HG02642 (cell line): ENCODE data around the gene STUM.

ENCODE experiments used
- ATAC-seq: cut with Tn5 transposase; IDR thresholded peaks from one replicate; pipeline ENCODE4 v1.9.1; 2021; ENCODE audit warnings: mild to moderate bottlenecking; ENCODE audit not compliant: unreplicated experiment, poor library complexity

STUM gene

GRCh38 chr1:226532553-226532952, 16.0 kb upstream of the STUM start:
- ATAC-seq = no peak

- no peak for ATAC-seq
These were observed 15.3 kb upstream of the STUM start for GRCh38 chr1:226533220-226533619.

GRCh38 chr1:226534098-226534497, 14.5 kb upstream of the STUM start:
- ATAC-seq = no peak

- ATAC-seq = no peak
These were observed 13.9 kb upstream of the STUM start for GRCh38 chr1:226534645-226535044.

- no peak for ATAC-seq
These were observed 12.9 kb upstream of the STUM start for GRCh38 chr1:226535666-226536065.

GRCh38 chr1:226541231-226541630, 7.3 kb upstream of the STUM start:
- no peak for ATAC-seq

- no peak for ATAC-seq
These were observed 6.6 kb upstream of the STUM start for GRCh38 chr1:226541631-226542622.

- no peak for ATAC-seq
These were observed 5.9 kb upstream of the STUM start for GRCh38 chr1:226542623-226543103.

- no peak for ATAC-seq
These were observed 2.5 kb upstream of the STUM start for GRCh38 chr1:226545836-226546596.

- ATAC-seq = no peak
These were observed 1.6 kb upstream of the STUM start for GRCh38 chr1:226546926-226547325.

- ATAC-seq = no peak
These were observed 791 bp upstream of the STUM start for GRCh38 chr1:226547754-226548191.

- no peak for ATAC-seq
These were observed 751 bp downstream of the STUM start for GRCh38 chr1:226549094-226549936.

GRCh38 chr1:226549937-226550671, 1.5 kb downstream of the STUM start:
- no peak for ATAC-seq

- ATAC-seq = no peak
These were observed 2.1 kb downstream of the STUM start for GRCh38 chr1:226550672-226551041.

GRCh38 chr1:226551299-226551698, 2.7 kb downstream of the STUM start:
- no peak for ATAC-seq

- ATAC-seq = no peak
These were observed 3.5 kb downstream of the STUM start for GRCh38 chr1:226552061-226552460.

GRCh38 chr1:226553266-226553923, 4.8 kb downstream of the STUM start:
- no peak for ATAC-seq

GRCh38 chr1:226553924-226554282, 5.3 kb downstream of the STUM start:
- no peak for ATAC-seq

- ATAC-seq = no peak
These were observed 6.5 kb downstream of the STUM start for GRCh38 chr1:226555092-226555491.
